Measurements from ENCODE around the gene TBC1D10A.

Gene TBC1D10A

GRCh38 chr22:30248484-30248883, 78.3 kb downstream of the TBC1D10A start:
- Histone ChIP-seq H3K9ac (no peak overlapping the region), H3K9me3 (replicated peaks in 1 of 11) (no peaks in the 10 kb centered on the region), H3K36me3 (no peaks in the 10 kb centered on the region), H3K4me3 (no peak overlapping the region), H3K27ac (no peak overlapping the region), H3K4me1 (peaks cover 48 to 77% (median 55%) of the 10 kb centered on the region in 10 experiments), H4K20me1 (peaks cover 0 to 53% (median 0%) of the 10 kb centered on the region in 11 experiments; a peak in 6 of 22 replicates), H3K27me3 (peaks cover 33 to 67% (median 42%) of the 10 kb centered on the region in 11 experiments), H3K4me2 (peak overlapping the region; percentile 21 to 99 (median 72); a peak in 20 of 22 replicates)
- TF ChIP-seq Cebpa-rat (IDR thresholded peaks at IDR 0.05) = no peak

- no peaks in the 10 kb centered on the region for H3K9me3 ChIP-seq (replicated peaks in 1 of 11)
- peak overlapping the region in 10 of 11 experiments; percentile 61 to 100 (median 98); a peak in 17 of 22 replicates for H3K4me2 ChIP-seq
Measured at GRCh38 chr22:30247974-30248373, 78.8 kb downstream of the TBC1D10A start.

GRCh38 chr22:30247561-30247960, 79.2 kb downstream of the TBC1D10A start:
- TF ChIP-seq Cebpa-rat (IDR thresholded peaks at IDR 0.05) = no peak
- no peak overlapping the region for H3K4me3 ChIP-seq
- H3K4me1 ChIP-seq = peaks cover 38 to 67% (median 46%) of the 10 kb centered on the region in 10 experiments
- peaks cover 0 to 50% (median 0%) of the 10 kb centered on the region in 11 experiments; a peak in 6 of 22 replicates for H4K20me1 ChIP-seq
- no peaks in the 10 kb centered on the region for H3K9me3 ChIP-seq (replicated peaks in 1 of 11)
- H3K9ac ChIP-seq = no peak overlapping the region
- peak overlapping the region; percentile 93 to 100 (median 99) for H3K4me2 ChIP-seq
- H3K27ac ChIP-seq = no peak overlapping the region
- H3K36me3 ChIP-seq = no peaks in the 10 kb centered on the region
- peaks cover 33 to 67% (median 42%) of the 10 kb centered on the region in 11 experiments for H3K27me3 ChIP-seq

More at GRCh38 chr22:30247974-30248373, 78.8 kb downstream of the TBC1D10A start:
- no peak overlapping the region for H3K9ac ChIP-seq
- H3K27ac ChIP-seq = no peak overlapping the region
- peaks cover 0 to 53% (median 0%) of the 10 kb centered on the region in 11 experiments; a peak in 6 of 22 replicates for H4K20me1 ChIP-seq
- H3K4me3 ChIP-seq = no peak overlapping the region
- H3K4me1 ChIP-seq = peaks cover 43 to 71% (median 50%) of the 10 kb centered on the region in 10 experiments
- H3K36me3 ChIP-seq = no peaks in the 10 kb centered on the region
- peaks cover 33 to 67% (median 42%) of the 10 kb centered on the region in 11 experiments for H3K27me3 ChIP-seq
- TF ChIP-seq Cebpa-rat (IDR thresholded peaks at IDR 0.05) = no peak

GRCh38 chr22:30246814-30247376, 79.8 kb downstream of the TBC1D10A start:
- Histone ChIP-seq H3K27me3 (peaks cover 33 to 67% (median 42%) of the 10 kb centered on the region in 11 experiments), H3K4me1 (peaks cover 35 to 61% (median 41%) of the 10 kb centered on the region in 10 experiments), H4K20me1 (peaks cover 0 to 47% (median 0%) of the 10 kb centered on the region in 11 experiments; a peak in 6 of 22 replicates), H3K9me3 (replicated peaks in 1 of 11) (no peaks in the 10 kb centered on the region), H3K36me3 (no peaks in the 10 kb centered on the region), H3K4me3 (peak overlapping the region; percentile 51 to 70 (median 58)), H3K27ac (no peak overlapping the region), H3K9ac (peak overlapping the region in 6 of 11 experiments; percentile 61 to 74 (median 64); a peak in 9 of 22 replicates), H3K4me2 (peak overlapping the region; percentile 93 to 100 (median 99))
- TF ChIP-seq Cebpa-rat (IDR thresholded peaks at IDR 0.05) = no peak

- no peak for TF ChIP-seq Cebpa-rat (IDR thresholded peaks at IDR 0.05)
- Histone ChIP-seq H3K27ac (peak within 1 kb of the TSS in 5 of 11 experiments; percentile 3 to 40 (median 30); a peak in 5 of 22 replicates), H3K27me3 (peaks cover 33 to 64% (median 42%) of the 10 kb centered on the region in 11 experiments), H3K4me3 (peak within 1 kb of the TSS; percentile 51 to 70 (median 58)), H4K20me1 (peaks cover 0 to 43% (median 0%) of the 10 kb centered on the region in 11 experiments; a peak in 5 of 22 replicates), H3K36me3 (no peaks in the 10 kb centered on the region), H3K4me2 (peak within 1 kb of the TSS; percentile 93 to 100 (median 99)), H3K9ac (peak within 1 kb of the TSS; percentile 23 to 74 (median 61); a peak in 20 of 22 replicates), H3K4me1 (peaks cover 35 to 59% (median 43%) of the 10 kb centered on the region in 10 experiments), H3K9me3 (replicated peaks in 1 of 11) (no peaks in the 10 kb centered on the region)
Measured at GRCh38 chr22:30245985-30246813, 80.5 kb downstream of the TBC1D10A start, which contains the start of gene LIF. LIF (minus strand) TSS chr22:30246759; CDS start chr22:30246695, 64 bp downstream.

- H3K27me3 ChIP-seq = peaks cover 33 to 60% (median 42%) of the 10 kb centered on the region in 11 experiments
- peak overlapping the region; percentile 51 to 70 (median 58); a peak in 19 of 20 replicates for H3K4me3 ChIP-seq
- peak overlapping the region in 8 of 11 experiments; percentile 23 to 74 (median 62); a peak in 8 of 22 replicates for H3K9ac ChIP-seq
- peaks cover 31 to 66% (median 49%) of the 10 kb centered on the region in 10 experiments for H3K4me1 ChIP-seq
- H3K9me3 ChIP-seq (replicated peaks in 1 of 11) = no peaks in the 10 kb centered on the region
- H3K36me3 ChIP-seq = no peaks in the 10 kb centered on the region
- TF ChIP-seq Cebpa-rat (IDR thresholded peaks at IDR 0.05) = no peak
- H4K20me1 ChIP-seq = peaks cover 0 to 39% (median 0%) of the 10 kb centered on the region in 11 experiments; a peak in 5 of 22 replicates
- H3K27ac ChIP-seq = peak overlapping the region in 1 of 11 experiments; percentile 40; a peak in 1 of 22 replicates
- H3K4me2 ChIP-seq = peak overlapping the region; percentile 93 to 100 (median 99)
Measured at GRCh38 chr22:30245181-30245984, 81.4 kb downstream of the TBC1D10A start.

GRCh38 chr22:30244641-30245040, 82.1 kb downstream of the TBC1D10A start:
- peaks cover 31 to 59% (median 49%) of the 10 kb centered on the region in 10 experiments for H3K4me1 ChIP-seq
- H3K27ac ChIP-seq = no peak overlapping the region
- peaks cover 0 to 39% (median 0%) of the 10 kb centered on the region in 11 experiments; a peak in 5 of 22 replicates for H4K20me1 ChIP-seq
- no peaks in the 10 kb centered on the region for H3K36me3 ChIP-seq
- H3K4me2 ChIP-seq = peak overlapping the region in 8 of 11 experiments; percentile 0 to 99 (median 14); a peak in 5 of 22 replicates
- H3K4me3 ChIP-seq = no peak overlapping the region
- no peak overlapping the region for H3K9ac ChIP-seq
- peaks cover 33 to 53% (median 42%) of the 10 kb centered on the region in 11 experiments for H3K27me3 ChIP-seq
- no peaks in the 10 kb centered on the region for H3K9me3 ChIP-seq (replicated peaks in 1 of 11)
- TF ChIP-seq Cebpa-rat (IDR thresholded peaks at IDR 0.05) = no peak

- Histone ChIP-seq H3K27me3 (peaks cover 33 to 49% (median 42%) of the 10 kb centered on the region in 11 experiments), H3K4me2 (peak overlapping the region in 5 of 11 experiments; percentile 0 to 98 (median 12); a peak in 3 of 22 replicates), H3K9me3 (replicated peaks in 1 of 11) (no peaks in the 10 kb centered on the region), H3K4me1 (peaks cover 28 to 57% (median 44%) of the 10 kb centered on the region in 10 experiments), H4K20me1 (peaks cover 0 to 35% (median 0%) of the 10 kb centered on the region in 11 experiments; a peak in 5 of 22 replicates), H3K36me3 (no peaks in the 10 kb centered on the region), H3K9ac (no peak overlapping the region), H3K27ac (no peak overlapping the region), H3K4me3 (no peak overlapping the region)
- TF ChIP-seq Cebpa-rat (IDR thresholded peaks at IDR 0.05) = no peak
Measured at GRCh38 chr22:30244066-30244465, 82.7 kb downstream of the TBC1D10A start.
